GM12892 (cell line): Measurements from ENCODE around the gene VAPA.

Source experiments
- POLR2A ChIP-seq: IDR thresholded peaks from 2 replicates; pipeline ENCODE4 v1.6.1; 2011; ENCODE audit warnings: low read depth, low read length, control low read depth
- POLR2AphosphoS5 ChIP-seq: IDR thresholded peaks from 2 replicates; pipeline ENCODE4 v1.6.1; 2011; ENCODE audit warnings: low read depth, low read length, control low read depth
- TAF1 ChIP-seq: IDR thresholded peaks from 2 replicates; pipeline ENCODE4 v1.6.1; 2011; ENCODE audit warnings: low read depth, mild to moderate bottlenecking, control low read depth, low read length, borderline replicate concordance

GRCh38 chr18:9989481-9989880 lies 75.7 kb downstream of the VAPA start:
- no peak for TF ChIP-seq POLR2A
- TF ChIP-seq POLR2AphosphoS5: no peak
- TF ChIP-seq TAF1: no peak
